Measurements from ENCODE around the gene VAMP8.

GRCh38 chr2:85589982-85590791 lies 12.8 kb downstream of the VAMP8 start:
- no peak for TF ChIP-seq CTCF (IDR thresholded peaks at IDR 0.05)
- no peak for TF ChIP-seq ZFX (IDR thresholded peaks at IDR 0.05; ENCODE audit: borderline replicate concordance)

Data from 22Rv1 (cell line).